ENCODE data around the gene SERPINB7. TPM values are rescaled to one million over a fixed set of nuclear protein-coding genes. Genes with fewer than 3 reads are reported as not detected.

Gene SERPINB7
- total RNA-seq, 1 experiment from 2014 or later = not detected

DNA sequence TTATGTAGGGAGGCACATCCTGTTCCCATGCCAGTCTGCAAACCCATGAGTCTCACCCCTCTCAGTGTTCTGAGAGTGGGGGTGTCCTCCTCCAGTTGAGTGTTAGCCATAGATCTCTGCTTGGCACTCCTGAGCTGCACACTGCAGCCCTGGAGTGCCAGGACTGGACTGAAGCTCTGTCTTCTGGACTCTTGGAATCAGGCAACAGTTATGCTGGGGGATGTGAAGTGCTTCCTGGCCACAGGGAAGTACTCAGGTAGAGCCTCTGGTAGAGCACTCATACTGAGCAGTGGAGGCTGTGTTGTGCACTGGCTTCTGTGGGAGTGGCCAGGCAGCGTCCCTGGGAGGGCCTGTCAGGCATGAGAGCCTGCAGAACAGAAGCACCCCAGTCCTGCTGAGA lies 43.0 kb downstream of the SERPINB7 start:
- peaks cover 19% of the 10 kb centered on the region for H3K9me3 Mint-ChIP-seq
- H3K27ac Mint-ChIP-seq = no peak overlapping the region
- ChIA-PET CTCF (no interaction called here), POLR2A (no interaction called here)
- no peaks in the 10 kb centered on the region for H3K36me3 Mint-ChIP-seq
- no peak for ATAC-seq
- no peaks in the 10 kb centered on the region for H3K27me3 Mint-ChIP-seq (ENCODE audit: low read depth)
- H3K4me1 Mint-ChIP-seq = no peaks in the 10 kb centered on the region
- TF ChIP-seq, protein P1, sequence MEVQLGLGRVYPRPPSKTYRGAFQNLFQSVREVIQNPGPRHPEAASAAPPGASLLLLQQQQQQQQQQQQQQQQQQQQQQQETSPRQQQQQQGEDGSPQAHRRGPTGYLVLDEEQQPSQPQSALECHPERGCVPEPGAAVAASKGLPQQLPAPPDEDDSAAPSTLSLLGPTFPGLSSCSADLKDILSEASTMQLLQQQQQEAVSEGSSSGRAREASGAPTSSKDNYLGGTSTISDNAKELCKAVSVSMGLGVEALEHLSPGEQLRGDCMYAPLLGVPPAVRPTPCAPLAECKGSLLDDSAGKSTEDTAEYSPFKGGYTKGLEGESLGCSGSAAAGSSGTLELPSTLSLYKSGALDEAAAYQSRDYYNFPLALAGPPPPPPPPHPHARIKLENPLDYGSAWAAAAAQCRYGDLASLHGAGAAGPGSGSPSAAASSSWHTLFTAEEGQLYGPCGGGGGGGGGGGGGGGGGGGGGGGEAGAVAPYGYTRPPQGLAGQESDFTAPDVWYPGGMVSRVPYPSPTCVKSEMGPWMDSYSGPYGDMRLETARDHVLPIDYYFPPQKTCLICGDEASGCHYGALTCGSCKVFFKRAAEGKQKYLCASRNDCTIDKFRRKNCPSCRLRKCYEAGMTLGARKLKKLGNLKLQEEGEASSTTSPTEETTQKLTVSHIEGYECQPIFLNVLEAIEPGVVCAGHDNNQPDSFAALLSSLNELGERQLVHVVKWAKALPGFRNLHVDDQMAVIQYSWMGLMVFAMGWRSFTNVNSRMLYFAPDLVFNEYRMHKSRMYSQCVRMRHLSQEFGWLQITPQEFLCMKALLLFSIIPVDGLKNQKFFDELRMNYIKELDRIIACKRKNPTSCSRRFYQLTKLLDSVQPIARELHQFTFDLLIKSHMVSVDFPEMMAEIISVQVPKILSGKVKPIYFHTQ (CRISPR knock-in tag; IDR thresholded peaks at IDR 0.05) = no peak
- TF ChIP-seq OVOL2 (CRISPR knock-in tag; IDR thresholded peaks at IDR 0.05; ENCODE audit: borderline replicate concordance) (no peak), ZNF317 (CRISPR knock-in tag; IDR thresholded peaks at IDR 0.05; ENCODE audit: borderline replicate concordance, low read depth) (no peak), ZBTB21 (CRISPR knock-in tag; IDR thresholded peaks at IDR 0.05; ENCODE audit: borderline replicate concordance) (no peak), ZNF232 (CRISPR knock-in tag; IDR thresholded peaks at IDR 0.05) (no peak), FOXP1 (CRISPR knock-in tag; IDR thresholded peaks at IDR 0.05; ENCODE audit: borderline replicate concordance) (no peak), CBFB (CRISPR knock-in tag; IDR thresholded peaks at IDR 0.05; ENCODE audit: low read depth) (no peak), ESRRA (CRISPR knock-in tag; IDR thresholded peaks at IDR 0.05; ENCODE audit: borderline replicate concordance) (no peak), ZNF121 (CRISPR knock-in tag; IDR thresholded peaks at IDR 0.05) (no peak), JAZF1 (CRISPR knock-in tag; IDR thresholded peaks at IDR 0.05) (no peak), ZNF138 (CRISPR knock-in tag; conservative IDR thresholded peaks at IDR 0.05) (no peak), NR1H2 (CRISPR knock-in tag; IDR thresholded peaks at IDR 0.05) (no peak)
- TF ChIP-seq, protein P2, sequence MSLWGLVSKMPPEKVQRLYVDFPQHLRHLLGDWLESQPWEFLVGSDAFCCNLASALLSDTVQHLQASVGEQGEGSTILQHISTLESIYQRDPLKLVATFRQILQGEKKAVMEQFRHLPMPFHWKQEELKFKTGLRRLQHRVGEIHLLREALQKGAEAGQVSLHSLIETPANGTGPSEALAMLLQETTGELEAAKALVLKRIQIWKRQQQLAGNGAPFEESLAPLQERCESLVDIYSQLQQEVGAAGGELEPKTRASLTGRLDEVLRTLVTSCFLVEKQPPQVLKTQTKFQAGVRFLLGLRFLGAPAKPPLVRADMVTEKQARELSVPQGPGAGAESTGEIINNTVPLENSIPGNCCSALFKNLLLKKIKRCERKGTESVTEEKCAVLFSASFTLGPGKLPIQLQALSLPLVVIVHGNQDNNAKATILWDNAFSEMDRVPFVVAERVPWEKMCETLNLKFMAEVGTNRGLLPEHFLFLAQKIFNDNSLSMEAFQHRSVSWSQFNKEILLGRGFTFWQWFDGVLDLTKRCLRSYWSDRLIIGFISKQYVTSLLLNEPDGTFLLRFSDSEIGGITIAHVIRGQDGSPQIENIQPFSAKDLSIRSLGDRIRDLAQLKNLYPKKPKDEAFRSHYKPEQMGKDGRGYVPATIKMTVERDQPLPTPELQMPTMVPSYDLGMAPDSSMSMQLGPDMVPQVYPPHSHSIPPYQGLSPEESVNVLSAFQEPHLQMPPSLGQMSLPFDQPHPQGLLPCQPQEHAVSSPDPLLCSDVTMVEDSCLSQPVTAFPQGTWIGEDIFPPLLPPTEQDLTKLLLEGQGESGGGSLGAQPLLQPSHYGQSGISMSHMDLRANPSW (CRISPR knock-in tag; conservative IDR thresholded peaks at IDR 0.05; ENCODE audit: low read depth) = no peak
- TF ChIP-seq, protein P3, sequence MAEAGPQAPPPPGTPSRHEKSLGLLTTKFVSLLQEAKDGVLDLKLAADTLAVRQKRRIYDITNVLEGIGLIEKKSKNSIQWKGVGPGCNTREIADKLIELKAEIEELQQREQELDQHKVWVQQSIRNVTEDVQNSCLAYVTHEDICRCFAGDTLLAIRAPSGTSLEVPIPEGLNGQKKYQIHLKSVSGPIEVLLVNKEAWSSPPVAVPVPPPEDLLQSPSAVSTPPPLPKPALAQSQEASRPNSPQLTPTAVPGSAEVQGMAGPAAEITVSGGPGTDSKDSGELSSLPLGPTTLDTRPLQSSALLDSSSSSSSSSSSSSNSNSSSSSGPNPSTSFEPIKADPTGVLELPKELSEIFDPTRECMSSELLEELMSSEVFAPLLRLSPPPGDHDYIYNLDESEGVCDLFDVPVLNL (CRISPR knock-in tag; IDR thresholded peaks at IDR 0.05; ENCODE audit: borderline replicate concordance, low read depth) = no peak
- H3K4me3 Mint-ChIP-seq = no peak overlapping the region
- DNase-seq (ENCODE audit: low spot score) = no peak

DNA sequence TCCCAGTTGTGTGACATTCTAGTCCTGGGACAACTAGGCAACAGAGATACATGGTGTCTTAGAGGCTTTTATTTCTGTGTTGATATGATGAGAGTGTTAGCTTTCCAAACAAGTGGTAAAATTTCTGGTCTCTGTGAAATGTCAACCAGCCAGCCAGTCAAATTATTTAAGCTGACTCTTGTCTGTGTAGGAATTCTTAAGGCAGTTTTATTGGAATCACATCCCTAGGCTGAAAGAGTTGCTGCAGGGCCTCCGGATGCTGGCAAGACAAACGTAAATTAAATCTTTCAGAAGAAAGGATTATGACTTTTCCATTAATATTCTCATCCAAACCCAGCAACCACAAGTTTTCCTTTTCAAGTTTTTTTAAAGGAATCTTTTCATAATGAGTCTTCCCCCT lies 44.6 kb downstream of the SERPINB7 start:
- no peaks in the 10 kb centered on the region for H3K27me3 Mint-ChIP-seq (ENCODE audit: low read depth)
- H3K4me3 Mint-ChIP-seq = no peak overlapping the region
- no peak for ATAC-seq
- POLR2A ChIA-PET = no interaction called here
- no peaks in the 10 kb centered on the region for H3K36me3 Mint-ChIP-seq
- peaks cover 19% of the 10 kb centered on the region for H3K9me3 Mint-ChIP-seq
- CTCF ChIA-PET = interaction anchor here (0.7 kb wide), 1 partner anchor 78 kb away, joined by 3 read pairs; no protein-coding TSS in a partner anchor
- H3K27ac Mint-ChIP-seq = no peak overlapping the region
- no peak for DNase-seq (ENCODE audit: low spot score)
- TF ChIP-seq, protein P4, sequence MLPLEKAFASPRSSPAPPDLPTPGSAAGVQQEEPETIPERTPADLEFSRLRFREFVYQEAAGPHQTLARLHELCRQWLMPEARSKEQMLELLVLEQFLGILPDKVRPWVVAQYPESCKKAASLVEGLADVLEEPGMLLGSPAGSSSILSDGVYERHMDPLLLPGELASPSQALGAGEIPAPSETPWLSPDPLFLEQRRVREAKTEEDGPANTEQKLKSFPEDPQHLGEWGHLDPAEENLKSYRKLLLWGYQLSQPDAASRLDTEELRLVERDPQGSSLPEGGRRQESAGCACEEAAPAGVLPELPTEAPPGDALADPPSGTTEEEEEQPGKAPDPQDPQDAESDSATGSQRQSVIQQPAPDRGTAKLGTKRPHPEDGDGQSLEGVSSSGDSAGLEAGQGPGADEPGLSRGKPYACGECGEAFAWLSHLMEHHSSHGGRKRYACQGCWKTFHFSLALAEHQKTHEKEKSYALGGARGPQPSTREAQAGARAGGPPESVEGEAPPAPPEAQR (CRISPR knock-in tag; IDR thresholded peaks at IDR 0.05) = no peak
- TF ChIP-seq, protein P5, sequence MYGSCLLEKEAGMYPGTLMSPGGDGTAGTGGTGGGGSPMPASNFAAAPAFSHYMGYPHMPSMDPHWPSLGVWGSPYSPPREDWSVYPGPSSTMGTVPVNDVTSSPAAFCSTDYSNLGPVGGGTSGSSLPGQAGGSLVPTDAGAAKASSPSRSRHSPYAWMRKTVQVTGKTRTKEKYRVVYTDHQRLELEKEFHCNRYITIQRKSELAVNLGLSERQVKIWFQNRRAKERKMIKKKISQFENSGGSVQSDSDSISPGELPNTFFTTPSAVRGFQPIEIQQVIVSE (CRISPR knock-in tag; IDR thresholded peaks at IDR 0.05; ENCODE audit: borderline replicate concordance) = no peak; the same call in 1 of the 2 replicates
- TF ChIP-seq ZNF138 (CRISPR knock-in tag; conservative IDR thresholded peaks at IDR 0.05) = no peak
- no peak for TF ChIP-seq JAZF1 (CRISPR knock-in tag; IDR thresholded peaks at IDR 0.05)
- TF ChIP-seq FOXJ3 (CRISPR knock-in tag; IDR thresholded peaks at IDR 0.05; ENCODE audit: borderline replicate concordance) = no peak
- TF ChIP-seq GRHL2 (CRISPR knock-in tag; IDR thresholded peaks at IDR 0.05; ENCODE audit: insufficient replicate concordance, severe bottlenecking) = no peak
- TF ChIP-seq ETV6 (CRISPR knock-in tag; IDR thresholded peaks at IDR 0.05) = no peak
- no peak for TF ChIP-seq NR1H2 (CRISPR knock-in tag; IDR thresholded peaks at IDR 0.05)
- TF ChIP-seq SMAD3 (CRISPR knock-in tag; IDR thresholded peaks at IDR 0.05; ENCODE audit: borderline replicate concordance) = no peak
- H3K4me1 Mint-ChIP-seq = no peaks in the 10 kb centered on the region

Measured in WTC11 (cell line).